Gastrocnemius medialis (tissue), 4 donors: Measurements from ENCODE around the gene AANAT.

Experiments
- CTCF ChIP-seq, 5 experiments: fragments of 450-650 bp in 3 of 5; fragments of 200-600 bp in 2 of 5; sonication (generic) in 2 of 5; IDR thresholded peaks in 4 of 5; conservative IDR thresholded peaks in 1 of 5; 1 replicate in 4 of 5; 2 replicates in 1 of 5; pipeline ENCODE4 v1.5.1; 2016 to 2019; ENCODE audit warnings: antibody characterized with exemption in 5 of 5, mild to moderate bottlenecking in 3 of 5, moderate library complexity in 3 of 5
- POLR2A ChIP-seq, 2 donors: fragments of 450-650 bp; IDR thresholded peaks; one replicate each; pipeline ENCODE4 v1.6.1; 2017; ENCODE audit warnings: antibody characterized with exemption in 2 of 2, mild to moderate bottlenecking in 2 of 2, moderate library complexity in 2 of 2

DNA sequence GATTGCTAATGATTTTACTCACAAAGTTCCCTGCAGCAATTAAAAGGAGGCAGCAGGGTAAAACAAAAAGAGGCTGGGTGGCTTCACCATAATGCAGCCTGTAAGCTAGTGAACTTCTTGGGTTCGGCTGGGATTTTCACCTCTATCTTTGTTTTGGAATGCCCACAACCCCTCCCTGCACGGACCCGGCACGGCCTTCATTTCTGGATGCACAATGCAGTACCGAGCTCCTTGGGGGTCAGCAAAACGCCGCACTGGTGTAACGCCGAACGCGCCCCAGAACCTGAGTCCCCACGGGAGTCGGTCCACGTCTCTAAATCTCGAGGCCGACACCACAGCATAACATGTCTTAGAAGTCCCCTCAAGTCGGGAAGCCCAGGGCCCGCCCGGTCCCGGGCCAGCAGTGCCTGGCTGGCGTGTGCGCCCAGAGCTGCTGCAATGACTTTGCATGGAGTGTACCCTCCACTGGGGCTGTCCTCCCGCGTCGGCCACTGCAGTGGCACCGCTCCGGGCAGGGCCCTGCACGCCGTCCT lies 15.2 kb upstream of the AANAT start:
- TF ChIP-seq POLR2A (IDR thresholded peaks at IDR 0.05) (no peak), CTCF (IDR thresholded peaks at IDR 0.05 in 4 of 5, conservative IDR thresholded peaks at IDR 0.05 in 1 of 5) (no peak)
